ENCODE data around the gene PYGL. TPM values are rescaled to one million over a fixed set of nuclear protein-coding genes. Genes with fewer than 3 reads are reported as not detected.
"Not testable (repeated sequence)": the region's sequence is repeated elsewhere in the genome, so short reads cannot be mapped to it uniquely, and the experiment has no call there.

PYGL gene
- total RNA-seq, 1 donor from 2014 or later = 9.4 TPM

DNA sequence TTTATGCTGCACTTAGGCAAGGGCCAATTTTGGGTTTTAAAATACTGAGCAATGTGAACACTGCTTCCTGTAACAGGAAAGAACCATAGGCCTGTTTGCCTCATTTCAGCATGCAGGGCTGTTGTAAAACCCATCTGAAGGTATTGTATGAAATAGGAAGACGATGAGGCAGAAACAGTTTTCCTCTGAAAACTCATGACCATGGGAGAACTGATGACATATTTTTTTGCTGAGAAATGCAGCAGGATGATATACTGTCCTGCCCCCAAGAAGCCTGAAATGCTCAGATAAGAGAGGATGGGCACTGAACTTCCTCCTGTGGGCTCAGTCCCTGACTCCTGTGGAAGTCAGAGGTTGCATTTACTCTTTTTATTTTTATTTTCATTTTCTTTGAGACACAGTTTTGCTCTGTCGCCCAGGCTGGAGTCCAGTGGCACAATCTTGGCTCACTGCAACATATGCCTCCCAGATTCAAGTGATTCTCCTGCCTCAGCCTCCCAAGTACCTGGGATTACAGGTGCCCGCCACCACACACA lies 17.4 kb downstream of the PYGL start:
- no peak for DNase-seq

DNA sequence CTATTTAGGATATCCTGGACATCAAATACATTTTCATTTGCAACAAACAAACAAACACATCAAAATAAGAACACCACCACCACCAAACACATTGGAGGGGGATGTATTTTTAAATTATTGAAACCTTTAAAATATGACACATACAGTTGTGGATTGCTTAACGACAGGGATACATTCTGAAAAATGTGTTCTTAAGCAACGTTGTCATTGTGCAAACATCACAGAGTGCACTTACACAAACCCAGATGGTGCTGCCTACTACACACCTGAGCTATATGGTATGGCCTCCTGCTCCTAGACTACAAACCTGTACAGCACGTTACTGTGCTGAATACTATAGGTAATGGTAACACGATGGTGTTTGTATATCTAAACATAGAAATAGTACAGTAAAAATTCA lies 19.4 kb downstream of the PYGL start:
- no peak for DNase-seq

GRCh38 chr14:50924236-50924635 lies 20.0 kb downstream of the PYGL start:
- DNase-seq = no peak

- no peak for DNase-seq
Observed at GRCh38 chr14:50922803-50923202, 21.5 kb downstream of the PYGL start.

DNA sequence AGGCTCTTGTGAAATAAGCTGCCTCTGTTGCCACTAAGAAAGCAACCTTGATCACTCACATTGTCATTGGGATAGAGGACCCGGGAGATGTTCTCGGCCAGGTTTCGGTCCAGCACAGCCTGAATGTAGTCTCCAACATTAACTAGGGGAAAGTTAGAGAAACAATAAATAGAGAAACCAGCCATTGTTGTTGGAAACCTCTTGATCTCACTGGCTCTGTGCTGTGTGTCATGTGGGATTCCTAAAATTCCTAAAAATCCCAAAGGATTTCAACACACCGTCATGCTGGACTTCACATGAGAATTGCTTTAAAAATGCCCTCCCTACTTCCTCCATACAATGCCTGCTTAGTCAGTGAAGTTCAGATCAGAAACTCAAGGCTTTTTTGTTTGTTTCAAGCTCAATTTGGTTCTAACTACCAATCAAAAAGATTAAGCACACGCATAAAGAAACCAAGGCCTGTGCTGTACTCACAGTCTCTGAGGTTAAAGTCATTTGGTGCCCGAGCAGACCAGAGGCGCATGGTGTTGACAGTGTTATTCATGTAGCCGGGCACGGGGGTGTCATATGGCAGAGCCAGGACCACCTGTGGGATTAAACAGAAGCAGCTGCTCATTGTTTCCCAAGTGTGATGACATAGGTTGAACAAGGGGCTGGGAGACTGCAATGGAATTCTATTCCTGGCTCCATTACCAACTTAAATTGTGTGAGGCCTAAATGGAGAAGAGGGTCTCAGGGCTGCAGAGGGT lies 23.6 kb downstream of the PYGL start:
- DNase-seq = no peak

DNA sequence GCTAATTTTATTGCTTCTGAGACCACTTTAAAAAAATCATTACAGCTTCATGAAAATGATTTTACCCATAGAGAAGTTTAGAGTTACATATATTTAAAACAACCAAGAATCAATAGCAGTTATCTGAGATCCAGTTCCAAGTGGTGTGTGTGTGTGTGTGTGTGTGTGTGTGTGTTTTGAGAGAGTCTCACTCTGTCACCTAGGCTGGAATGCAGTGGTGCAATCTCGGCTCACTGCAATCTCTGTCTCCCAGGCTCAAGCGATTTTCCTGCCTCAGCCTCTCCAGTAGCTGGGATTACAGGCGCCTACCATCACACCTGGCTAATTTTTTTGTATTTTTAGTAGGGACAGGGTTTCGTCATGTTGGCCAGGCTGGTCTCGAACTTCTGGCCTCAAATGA lies 24.8 kb downstream of the PYGL start:
- DNase-seq = not testable (repeated sequence)

DNA sequence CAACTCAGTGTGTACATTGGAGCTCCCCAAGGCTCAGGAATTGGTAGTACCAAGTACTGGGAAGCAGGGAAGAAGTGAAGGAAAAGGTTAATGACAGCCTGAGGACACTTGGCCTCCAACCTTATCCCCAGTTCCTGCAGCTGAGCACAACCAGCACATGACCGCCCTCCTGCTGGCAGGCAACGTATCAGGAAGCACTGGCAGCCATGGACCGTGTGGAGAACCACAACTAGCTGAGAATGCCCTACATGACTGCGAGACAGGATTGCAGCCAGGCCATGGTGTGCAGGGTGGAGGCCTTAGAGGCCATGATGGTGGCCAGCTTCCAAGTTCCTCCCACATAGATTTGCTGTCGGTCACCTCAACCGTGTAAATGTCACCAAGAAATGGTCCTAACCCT lies 26.8 kb downstream of the PYGL start:
- DNase-seq = no peak

- no peak for DNase-seq
Observed at GRCh38 chr14:50910495-50911420, 33.5 kb downstream of the PYGL start.

DNA sequence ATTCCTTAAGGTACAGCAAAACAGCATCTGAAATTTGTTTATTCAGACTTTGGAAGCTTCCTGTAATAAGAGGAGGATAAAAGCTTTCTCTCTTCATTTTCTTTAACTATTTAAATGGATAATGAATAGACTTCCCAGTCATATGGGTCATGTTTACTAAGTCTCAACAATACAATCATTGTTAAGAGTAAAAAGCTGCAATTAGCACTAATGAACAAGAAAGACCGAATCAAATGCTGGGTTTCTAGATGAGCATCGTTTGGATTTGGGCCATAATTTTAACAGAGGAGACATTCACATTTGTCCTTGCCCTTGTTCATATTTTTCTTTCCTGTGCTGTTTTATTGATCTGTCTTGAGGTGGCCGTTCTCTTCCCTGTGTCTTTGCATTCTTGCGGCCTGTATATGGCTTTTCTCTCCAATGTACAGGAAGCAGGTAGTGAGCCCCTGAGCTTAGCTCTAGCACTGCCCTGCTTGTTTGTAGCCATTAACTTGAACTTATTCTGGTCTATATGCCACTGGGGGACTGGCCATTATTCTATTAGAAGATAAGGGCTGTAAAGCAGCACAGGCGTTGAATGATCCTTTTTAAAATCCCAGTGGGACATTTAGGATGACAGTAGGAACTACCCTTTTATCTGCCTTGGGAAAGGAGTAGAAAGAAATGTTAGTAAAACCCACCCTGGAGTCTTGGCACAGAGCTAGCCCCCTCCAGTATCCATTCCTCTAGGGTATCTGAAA lies 37.8 kb downstream of the PYGL start:
- no peak for DNase-seq

DNA sequence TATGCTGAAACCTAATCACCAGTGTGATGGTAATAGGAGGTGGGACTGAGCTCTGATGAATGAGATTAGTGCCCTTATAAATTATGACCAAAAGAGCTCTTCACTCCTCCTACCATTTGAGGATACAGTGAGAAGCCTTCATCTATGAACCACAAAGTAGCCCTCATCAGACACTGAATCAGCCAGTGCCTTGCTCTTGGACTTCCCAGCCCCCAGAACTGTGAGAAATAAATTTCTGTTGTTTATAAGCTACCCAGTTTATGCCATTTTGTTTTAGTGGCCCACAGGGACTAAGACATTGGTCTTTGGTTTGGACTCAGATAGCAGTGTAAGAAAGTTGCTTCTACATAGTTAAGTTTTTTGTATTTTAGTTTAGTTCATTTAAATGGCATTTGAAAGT lies 39.6 kb downstream of the PYGL start:
- DNase-seq = no peak

DNA sequence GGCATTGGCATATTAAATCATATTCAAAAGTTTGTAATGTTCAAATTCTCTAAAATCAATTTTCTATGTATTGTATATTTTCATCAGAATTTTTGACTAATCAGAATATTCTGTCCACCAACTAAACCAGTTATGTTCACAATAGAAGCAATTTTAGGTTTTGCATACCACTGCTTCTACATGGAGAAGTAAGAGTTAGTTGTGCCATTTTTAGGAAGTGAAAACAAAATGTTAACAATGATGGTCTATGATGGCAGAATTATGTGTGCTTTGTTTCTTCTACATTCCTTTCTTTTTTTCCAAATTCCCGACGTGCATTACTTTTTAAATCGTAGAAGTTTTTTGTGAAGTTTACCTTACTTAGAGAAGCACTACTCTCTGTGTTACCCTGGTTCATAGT lies 42.9 kb downstream of the PYGL start:
- no peak for DNase-seq

- no peak for DNase-seq
Observed at GRCh38 chr14:50897658-50898175, 46.6 kb downstream of the PYGL start.

GRCh38 chr14:50897005-50897404 lies 47.3 kb downstream of the PYGL start:
- DNase-seq = not testable (repeated sequence)

DNA sequence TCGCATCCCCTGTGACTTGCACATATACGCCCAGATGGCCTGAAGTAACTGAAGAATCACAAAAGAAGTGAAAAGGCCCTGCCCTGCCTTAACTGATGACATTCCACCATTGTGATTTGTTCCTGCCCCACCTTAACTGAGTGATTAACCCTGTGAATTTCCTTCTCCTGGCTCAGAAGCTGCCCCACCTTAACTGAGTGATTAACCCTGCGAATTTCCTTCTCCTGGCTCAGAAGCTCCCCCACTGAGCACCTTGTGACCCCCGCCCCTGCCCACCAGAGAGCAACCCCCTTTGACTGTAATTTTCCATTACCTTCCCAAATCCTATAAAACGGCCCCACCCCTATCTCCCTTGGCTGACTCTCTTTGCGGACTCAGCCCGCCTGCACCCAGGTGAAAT lies 47.9 kb downstream of the PYGL start:
- DNase-seq = not testable (repeated sequence)

- no peak for DNase-seq
Observed at GRCh38 chr14:50892255-50892654, 52.0 kb downstream of the PYGL start.

DNA sequence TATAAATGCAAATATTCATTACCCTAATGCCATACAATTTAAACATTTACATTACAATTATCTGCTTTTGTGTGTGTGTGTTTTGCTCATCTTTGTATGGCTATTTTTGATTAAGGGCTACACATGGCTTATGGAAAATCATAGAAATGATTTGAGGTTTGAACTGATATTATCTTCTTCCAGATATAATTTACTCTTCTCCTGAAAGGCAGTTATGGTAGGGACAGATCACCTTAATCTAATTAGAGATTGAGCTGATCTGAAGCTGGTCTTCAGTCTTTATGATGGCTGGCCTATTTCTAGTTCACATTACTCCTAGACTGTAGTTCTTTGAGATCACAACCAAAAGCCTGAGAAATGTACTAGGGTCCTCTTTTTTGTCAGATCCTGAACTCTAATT lies 56.8 kb downstream of the PYGL start:
- DNase-seq = no peak

DNA sequence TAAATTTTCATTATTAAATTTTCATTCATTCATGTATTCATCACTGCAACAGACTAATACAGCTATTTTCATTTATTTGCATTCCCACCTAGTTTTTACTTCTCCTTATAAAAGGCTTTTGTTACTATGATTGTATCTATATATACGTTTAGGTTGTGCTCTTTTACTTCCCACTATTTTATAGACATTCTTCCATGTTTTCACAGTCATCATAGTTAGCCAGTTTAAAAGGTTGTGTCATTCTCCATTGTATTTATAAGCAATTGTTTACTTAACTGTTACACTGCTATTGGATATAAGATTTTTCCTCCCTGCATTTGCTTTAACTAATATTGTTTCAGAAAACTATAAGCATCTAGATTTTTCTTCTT lies 60.5 kb downstream of the PYGL start:
- DNase-seq = no peak

- no peak for DNase-seq
Observed at GRCh38 chr14:50882932-50883826, 61.1 kb downstream of the PYGL start.

GRCh38 chr14:50875359-50876070 lies 68.8 kb downstream of the PYGL start:
- no peak for DNase-seq

DNA sequence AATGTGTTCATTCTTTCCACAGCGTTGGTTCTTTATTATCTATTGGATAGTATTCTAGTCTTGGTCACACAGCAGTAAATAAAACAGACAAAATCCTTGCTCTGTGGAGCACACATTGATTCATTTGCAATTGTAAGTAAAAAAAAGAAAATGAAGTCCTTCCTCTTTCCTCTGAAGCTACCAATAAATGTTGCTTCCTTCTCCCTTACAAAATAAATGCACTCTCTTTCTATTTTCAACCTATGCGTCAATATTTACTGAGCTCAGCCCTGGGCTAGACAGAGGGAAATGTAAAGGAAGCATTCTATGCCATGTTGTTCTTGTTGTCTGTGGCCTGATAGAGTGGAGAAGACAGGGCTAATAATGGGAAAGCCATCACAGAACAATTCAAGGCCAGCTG lies 69.5 kb downstream of the PYGL start:
- no peak for DNase-seq

All from occipital lobe (tissue), 2 donors.